ENCODE results near the gene C1QTNF3. TPM values are rescaled to one million over a fixed set of nuclear protein-coding genes. Genes with fewer than 3 reads are reported as not detected.
"Not testable (repeated sequence)": the region's sequence is repeated elsewhere in the genome, so short reads cannot be mapped to it uniquely, and the experiment has no call there.

C1QTNF3 gene
- total RNA-seq, 3 donors from 2014 or later (not counting 1 experiment from before 2014, with no cell fraction given), result 10.5 to 11.4 (median 11.3) TPM

DNA sequence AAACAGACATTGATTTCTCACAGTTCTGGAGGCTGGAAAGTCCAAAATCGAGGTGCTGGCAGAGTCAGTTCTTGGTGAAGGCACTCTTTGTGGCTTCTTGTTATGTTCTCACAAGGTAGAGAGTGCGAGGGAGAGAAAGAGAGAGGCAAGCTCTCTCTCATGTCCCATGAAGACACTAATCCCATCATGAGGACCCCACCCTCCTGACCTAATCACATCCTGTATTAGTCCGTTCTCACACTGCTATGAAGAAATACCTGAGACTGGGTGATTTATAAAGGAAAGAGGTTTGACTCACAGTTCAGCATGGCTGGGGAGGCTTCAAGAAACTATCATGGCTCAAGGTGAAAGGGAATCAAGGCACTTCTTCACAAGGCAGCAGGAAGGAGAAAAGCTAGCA lies 29.5 kb downstream of the C1QTNF3 start:
- TF ChIP-seq, protein P1, sequence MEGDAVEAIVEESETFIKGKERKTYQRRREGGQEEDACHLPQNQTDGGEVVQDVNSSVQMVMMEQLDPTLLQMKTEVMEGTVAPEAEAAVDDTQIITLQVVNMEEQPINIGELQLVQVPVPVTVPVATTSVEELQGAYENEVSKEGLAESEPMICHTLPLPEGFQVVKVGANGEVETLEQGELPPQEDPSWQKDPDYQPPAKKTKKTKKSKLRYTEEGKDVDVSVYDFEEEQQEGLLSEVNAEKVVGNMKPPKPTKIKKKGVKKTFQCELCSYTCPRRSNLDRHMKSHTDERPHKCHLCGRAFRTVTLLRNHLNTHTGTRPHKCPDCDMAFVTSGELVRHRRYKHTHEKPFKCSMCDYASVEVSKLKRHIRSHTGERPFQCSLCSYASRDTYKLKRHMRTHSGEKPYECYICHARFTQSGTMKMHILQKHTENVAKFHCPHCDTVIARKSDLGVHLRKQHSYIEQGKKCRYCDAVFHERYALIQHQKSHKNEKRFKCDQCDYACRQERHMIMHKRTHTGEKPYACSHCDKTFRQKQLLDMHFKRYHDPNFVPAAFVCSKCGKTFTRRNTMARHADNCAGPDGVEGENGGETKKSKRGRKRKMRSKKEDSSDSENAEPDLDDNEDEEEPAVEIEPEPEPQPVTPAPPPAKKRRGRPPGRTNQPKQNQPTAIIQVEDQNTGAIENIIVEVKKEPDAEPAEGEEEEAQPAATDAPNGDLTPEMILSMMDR (IDR thresholded peaks at IDR 0.05), result no peak
- no peak overlapping the region for H3K4me3 Mint-ChIP-seq
- Histone ChIP-seq H3K27ac (ENCODE audit: low read length) (no peak overlapping the region), H3K4me3 (ENCODE audit: low read length) (no peak overlapping the region), H3K4me1 (ENCODE audit: control insufficient read depth, insufficient read depth, low read length) (no peaks in the 10 kb centered on the region), H3K9me3 (ENCODE audit: control insufficient read depth, insufficient read depth, low read length) (no peaks in the 10 kb centered on the region), H3K36me3 (ENCODE audit: control insufficient read depth, insufficient read depth, low read length) (no peaks in the 10 kb centered on the region), H3K27me3 (ENCODE audit: control insufficient read depth, insufficient read depth, low read length) (no peaks in the 10 kb centered on the region)
- DNase-seq, result no peak
- no peak overlapping the region for H3K27ac Mint-ChIP-seq
- H3K27me3 Mint-ChIP-seq (ENCODE audit: low read depth in 2 of 2), result no peaks in the 10 kb centered on the region
- 93% methylated on average over 2 of the region's 3 CpGs for WGBS (ENCODE audit: insufficient coverage)
- intact Hi-C loops (cut with micrococcal nuclease), result no loop called here
- no peak for ATAC-seq
- no peaks in the 10 kb centered on the region for H3K36me3 Mint-ChIP-seq
- no peaks in the 10 kb centered on the region for H3K9me3 Mint-ChIP-seq
- peaks cover 10 to 14% of the 10 kb centered on the region in 2 donors for H3K4me1 Mint-ChIP-seq

- TF ChIP-seq, protein P1 (IDR thresholded peaks at IDR 0.05), result no peak
- H3K4me1 Mint-ChIP-seq, result peaks cover 16 to 18% of the 10 kb centered on the region in 2 donors
- H3K27ac ChIP-seq (ENCODE audit: low read length), result no peak overlapping the region
- H3K4me1 ChIP-seq (ENCODE audit: control insufficient read depth, insufficient read depth, low read length), result no peaks in the 10 kb centered on the region
- no peaks in the 10 kb centered on the region for H3K36me3 Mint-ChIP-seq
- H3K9me3 ChIP-seq (ENCODE audit: control insufficient read depth, insufficient read depth, low read length), result no peaks in the 10 kb centered on the region
- H3K36me3 ChIP-seq (ENCODE audit: control insufficient read depth, insufficient read depth, low read length), result no peaks in the 10 kb centered on the region
- DNase-seq (no peak), ATAC-seq (no peak)
- no peaks in the 10 kb centered on the region for H3K27me3 ChIP-seq (ENCODE audit: control insufficient read depth, insufficient read depth, low read length)
- H3K27ac Mint-ChIP-seq, result no peak overlapping the region
- intact Hi-C loops (cut with micrococcal nuclease), result no loop called here
- no peak overlapping the region for H3K4me3 Mint-ChIP-seq
- H3K9me3 Mint-ChIP-seq, result no peaks in the 10 kb centered on the region
- no peak overlapping the region for H3K4me3 ChIP-seq (ENCODE audit: low read length)
- H3K27me3 Mint-ChIP-seq (ENCODE audit: low read depth in 2 of 2), result no peaks in the 10 kb centered on the region
Observed at GRCh38 chr5:34012791-34013190, 30.2 kb downstream of the C1QTNF3 start.

DNA sequence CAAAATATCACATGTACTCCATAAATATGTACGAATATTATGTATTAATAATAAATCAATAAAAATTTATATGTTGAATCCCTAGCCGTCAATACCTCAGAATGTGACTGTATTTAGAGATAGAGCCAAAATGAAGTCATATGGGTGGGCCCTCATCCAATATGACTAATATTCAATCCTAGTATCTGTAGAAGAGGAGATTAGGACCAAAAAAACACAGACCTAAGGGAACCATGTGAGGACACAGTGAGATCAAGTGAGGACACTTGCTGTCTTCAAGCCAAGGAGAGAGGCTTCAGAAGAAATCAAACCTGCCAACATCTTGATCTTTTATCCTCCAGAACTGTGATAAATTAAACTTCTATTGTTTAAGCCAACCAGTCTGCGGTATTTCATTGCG lies 31.5 kb downstream of the C1QTNF3 start:
- WGBS (ENCODE audit: insufficient coverage), result 100% methylated on average over 2 of the region's 4 CpGs
- Mint-ChIP-seq H3K27ac (no peak overlapping the region), H3K4me1 (peaks cover 25 to 28% of the 10 kb centered on the region in 2 donors), H3K4me3 (no peak overlapping the region), H3K9me3 (no peaks in the 10 kb centered on the region), H3K27me3 (ENCODE audit: low read depth in 2 of 2) (no peaks in the 10 kb centered on the region), H3K36me3 (no peaks in the 10 kb centered on the region)
- Histone ChIP-seq H3K36me3 (ENCODE audit: control insufficient read depth, insufficient read depth, low read length) (no peaks in the 10 kb centered on the region), H3K4me3 (ENCODE audit: low read length) (no peak overlapping the region), H3K9me3 (ENCODE audit: control insufficient read depth, insufficient read depth, low read length) (no peaks in the 10 kb centered on the region), H3K27me3 (ENCODE audit: control insufficient read depth, insufficient read depth, low read length) (no peaks in the 10 kb centered on the region), H3K27ac (ENCODE audit: low read length) (no peak overlapping the region), H3K4me1 (ENCODE audit: control insufficient read depth, insufficient read depth, low read length) (peaks cover 9% of the 10 kb centered on the region)
- TF ChIP-seq, protein P1 (IDR thresholded peaks at IDR 0.05), result no peak
- intact Hi-C loops (cut with micrococcal nuclease), result no loop called here
- DNase-seq (no peak), ATAC-seq (no peak)

DNA sequence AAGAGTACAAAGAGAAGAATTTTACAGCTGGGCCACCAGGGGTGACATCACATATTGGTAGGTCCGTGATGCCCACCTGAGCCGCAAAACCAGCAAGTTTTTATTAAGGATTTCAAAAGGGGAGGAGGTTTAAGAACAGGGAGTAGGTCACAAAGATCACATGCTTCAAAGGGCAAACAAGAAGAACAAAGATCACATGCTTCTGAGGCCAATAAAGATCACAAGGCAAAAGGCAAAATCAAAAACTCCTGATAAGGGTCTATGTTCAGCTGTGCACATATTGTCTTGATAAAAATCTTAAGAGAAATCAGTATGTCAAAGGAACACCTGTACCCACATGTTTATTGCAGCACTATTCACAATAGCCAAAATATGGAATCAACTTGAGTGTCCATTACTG lies 32.9 kb downstream of the C1QTNF3 start:
- H3K9me3 Mint-ChIP-seq; H3K4me3 ChIP-seq (ENCODE audit: low read length); H3K27ac ChIP-seq (ENCODE audit: low read length); H3K27ac Mint-ChIP-seq; DNase-seq; H3K36me3 Mint-ChIP-seq; H3K4me3 Mint-ChIP-seq; H3K36me3 ChIP-seq (ENCODE audit: control insufficient read depth, insufficient read depth, low read length); H3K27me3 Mint-ChIP-seq (ENCODE audit: low read depth in 2 of 2); H3K27me3 ChIP-seq (ENCODE audit: control insufficient read depth, insufficient read depth, low read length); H3K9me3 ChIP-seq (ENCODE audit: control insufficient read depth, insufficient read depth, low read length); ATAC-seq; intact Hi-C loops (cut with micrococcal nuclease); H3K4me1 ChIP-seq (ENCODE audit: control insufficient read depth, insufficient read depth, low read length): not testable (repeated sequence)
- WGBS (ENCODE audit: insufficient coverage), result 50% methylated on average over 2 of the region's 2 CpGs
- peaks cover 30 to 34% of the 10 kb centered on the region in 2 donors for H3K4me1 Mint-ChIP-seq

All from natural killer cell (primary cell).